ENCODE data around the gene PDGFA. TPM values are rescaled to one million over a fixed set of nuclear protein-coding genes. Genes with fewer than 3 reads are reported as not detected.
A peak's percentile ranks its signal among the peaks of the same experiment; 100 is the strongest.

The PDGFA gene
- polyA plus RNA-seq, 1 donor from 2014 or later: not detected

DNA sequence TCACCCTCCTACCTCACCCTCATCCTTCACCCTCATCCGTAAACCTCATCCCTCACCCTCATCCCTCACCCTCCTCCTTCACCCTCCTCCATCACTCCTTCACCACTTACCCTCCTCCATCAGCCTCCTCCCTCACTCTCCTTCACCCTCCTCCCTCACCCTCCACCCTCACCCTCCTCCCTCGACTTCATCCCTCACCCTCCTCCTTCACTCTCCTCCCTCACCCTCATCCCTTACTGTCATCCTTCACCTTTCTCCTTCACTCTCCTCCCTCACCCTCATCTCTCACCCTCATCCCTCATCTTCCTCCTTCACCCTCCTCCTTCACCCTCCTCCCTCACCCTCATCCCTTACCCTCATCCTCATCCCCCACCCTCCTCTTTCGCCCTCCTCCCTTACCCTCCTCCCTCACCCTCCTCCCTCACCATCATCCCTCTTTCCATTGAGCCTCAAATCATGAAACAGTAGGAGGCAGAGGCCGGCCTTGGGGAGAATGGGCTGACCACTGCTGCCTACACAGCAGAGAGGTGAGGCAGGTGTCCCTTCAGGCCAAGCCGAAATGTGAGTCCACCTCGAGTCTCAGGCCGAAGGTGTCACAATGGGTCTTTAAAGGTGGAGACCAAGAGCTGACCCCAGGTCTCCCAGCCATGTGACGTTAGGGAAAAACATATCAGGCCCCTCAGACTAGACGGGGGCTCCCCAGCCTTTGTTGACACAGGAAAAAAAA, 53.0 kb downstream of the PDGFA start:
- H3K27me3 Mint-ChIP-seq: no peaks in the 10 kb centered on the region
- peak overlapping the region in 1 of 4 donors; percentile 7 for H3K4me3 Mint-ChIP-seq
- peak overlapping the region in 1 of 3 donors; percentile 94 for H3K27ac Mint-ChIP-seq
- H3K4me1 Mint-ChIP-seq: peaks cover 0 to 2% (median 1%) of the 10 kb centered on the region in 3 donors
- peaks cover 4% of the 10 kb centered on the region for H3K36me3 Mint-ChIP-seq
- peaks cover 0 to 3% (median 0%) of the 10 kb centered on the region in 3 donors for H3K9me3 Mint-ChIP-seq

DNA sequence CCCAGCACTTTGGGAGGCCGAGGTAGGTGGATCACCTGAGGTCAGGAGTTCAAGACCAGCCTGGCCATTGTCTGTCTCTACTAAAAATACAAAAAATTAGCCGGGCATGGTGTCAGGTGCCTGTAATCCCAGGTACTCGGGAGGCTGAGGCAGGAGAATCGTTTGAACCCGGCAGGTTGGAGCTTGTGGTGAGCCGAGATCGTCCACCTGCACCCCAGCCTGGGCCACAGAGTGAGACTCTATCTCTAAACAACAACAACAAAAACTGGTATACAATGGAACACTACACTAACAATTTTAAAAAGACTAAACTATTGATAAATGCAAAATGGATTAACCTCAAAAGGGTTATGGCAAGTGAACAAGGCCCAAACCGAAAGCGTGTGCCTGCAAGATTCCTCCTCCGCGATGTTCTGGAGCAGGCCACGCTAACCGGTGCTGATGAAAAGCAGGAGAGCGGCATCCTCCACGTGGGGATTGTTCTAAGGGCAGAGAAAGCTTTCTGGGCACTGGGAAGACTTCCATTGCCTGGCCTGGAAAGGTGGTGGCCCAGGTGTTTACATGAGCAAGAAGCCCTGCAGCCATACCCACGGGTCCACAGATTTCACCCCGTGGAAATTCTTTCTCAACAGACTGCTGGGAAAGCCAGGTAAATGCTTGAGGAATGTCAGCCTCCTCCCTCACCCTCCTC, 53.8 kb downstream of the PDGFA start:
- H3K4me1 Mint-ChIP-seq: peaks cover 0 to 3% (median 2%) of the 10 kb centered on the region in 3 donors
- H3K4me3 Mint-ChIP-seq: no peak overlapping the region
- peaks cover 0 to 3% (median 0%) of the 10 kb centered on the region in 3 donors for H3K9me3 Mint-ChIP-seq
- no peak overlapping the region for H3K27ac Mint-ChIP-seq
- H3K36me3 Mint-ChIP-seq: peaks cover 4% of the 10 kb centered on the region
- H3K27me3 Mint-ChIP-seq: no peaks in the 10 kb centered on the region

DNA sequence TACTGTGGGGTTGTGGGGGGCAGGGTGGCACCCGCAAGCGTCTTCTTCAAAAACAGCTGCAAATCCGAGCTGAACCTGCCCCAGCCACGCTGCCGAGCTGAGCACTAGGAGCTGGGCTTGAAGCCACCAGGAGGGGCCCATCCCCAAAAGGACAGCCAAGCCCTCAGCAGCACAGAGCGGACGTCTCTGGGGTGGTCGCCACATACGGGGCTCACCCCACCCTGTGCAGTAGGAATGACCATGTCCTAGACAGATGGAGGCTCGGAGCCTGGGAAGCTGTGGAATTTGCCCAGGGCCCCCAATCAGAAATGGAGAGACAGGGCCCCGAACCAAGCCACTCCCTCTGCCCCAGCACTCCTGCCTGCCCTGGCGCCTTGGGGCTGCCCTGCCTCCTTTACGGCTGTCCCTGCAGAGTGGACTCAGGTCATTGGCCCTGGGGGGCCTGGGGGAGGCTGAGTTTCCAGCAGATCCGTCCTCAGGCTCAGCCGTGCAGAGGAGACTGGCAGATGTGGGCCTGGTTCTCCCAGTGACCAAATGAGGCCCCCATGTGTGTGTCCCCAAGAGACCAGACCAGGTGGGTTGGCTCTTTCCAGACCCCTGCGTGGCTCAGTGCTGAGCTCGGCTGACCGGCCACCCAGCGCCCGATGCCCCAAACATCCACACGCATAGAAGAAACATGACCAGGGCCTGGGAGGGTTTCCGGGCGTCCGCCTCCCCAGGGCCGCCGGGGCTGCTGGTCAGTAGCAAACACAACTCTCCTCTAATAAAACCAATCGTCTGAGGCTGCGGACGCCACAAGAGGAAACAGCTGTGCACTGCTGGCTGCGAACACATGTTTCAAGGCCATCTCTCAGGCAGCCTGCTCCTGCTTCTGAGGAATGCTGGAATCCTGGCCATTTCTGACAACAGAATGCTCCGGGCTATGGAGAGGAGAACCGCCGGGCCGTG, 54.9 kb downstream of the PDGFA start:
- peaks cover 0 to 3% (median 2%) of the 10 kb centered on the region in 3 donors for H3K4me1 Mint-ChIP-seq
- H3K9me3 Mint-ChIP-seq: peaks cover 0 to 3% (median 0%) of the 10 kb centered on the region in 3 donors
- peaks cover 4% of the 10 kb centered on the region for H3K36me3 Mint-ChIP-seq
- no peak overlapping the region for H3K27ac Mint-ChIP-seq
- H3K27me3 Mint-ChIP-seq: no peaks in the 10 kb centered on the region
- H3K4me3 Mint-ChIP-seq: no peak overlapping the region

DNA sequence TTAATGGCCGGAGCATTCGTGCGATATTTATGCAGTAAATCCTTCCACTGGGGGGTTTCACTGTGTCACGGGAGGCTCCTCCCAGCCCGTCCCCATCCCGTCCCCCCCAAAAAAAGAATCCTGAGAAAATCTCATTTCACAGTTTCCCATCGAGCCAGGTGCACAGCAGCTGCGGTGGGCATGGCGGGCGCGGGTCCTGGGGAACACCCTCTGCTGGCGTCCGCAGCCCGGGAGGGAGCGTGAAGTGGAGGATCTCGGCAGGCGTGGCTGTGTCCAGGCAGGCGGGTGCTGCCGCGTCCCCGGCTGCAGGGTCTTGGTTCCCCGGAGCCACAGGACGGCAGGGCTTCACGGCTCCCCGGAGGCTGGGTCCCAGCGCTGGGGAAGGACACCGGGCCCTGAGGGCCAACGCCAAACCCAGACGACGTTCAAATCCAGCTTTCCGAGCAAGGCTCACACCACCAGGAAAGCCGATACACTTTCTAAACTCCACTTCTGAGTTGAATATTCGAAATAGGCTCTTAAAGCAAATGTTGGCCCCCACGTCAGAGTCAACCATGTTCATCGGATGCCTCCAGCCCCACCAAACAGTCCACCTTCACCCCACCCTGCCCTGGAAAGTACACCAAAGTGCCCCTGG, 55.7 kb downstream of the PDGFA start:
- Mint-ChIP-seq H3K27me3 (no peaks in the 10 kb centered on the region), H3K4me1 (peaks cover 0 to 3% (median 1%) of the 10 kb centered on the region in 3 donors), H3K9me3 (peaks cover 0 to 3% (median 0%) of the 10 kb centered on the region in 3 donors), H3K36me3 (peaks cover 4% of the 10 kb centered on the region), H3K4me3 (no peak overlapping the region), H3K27ac (no peak overlapping the region)

DNA sequence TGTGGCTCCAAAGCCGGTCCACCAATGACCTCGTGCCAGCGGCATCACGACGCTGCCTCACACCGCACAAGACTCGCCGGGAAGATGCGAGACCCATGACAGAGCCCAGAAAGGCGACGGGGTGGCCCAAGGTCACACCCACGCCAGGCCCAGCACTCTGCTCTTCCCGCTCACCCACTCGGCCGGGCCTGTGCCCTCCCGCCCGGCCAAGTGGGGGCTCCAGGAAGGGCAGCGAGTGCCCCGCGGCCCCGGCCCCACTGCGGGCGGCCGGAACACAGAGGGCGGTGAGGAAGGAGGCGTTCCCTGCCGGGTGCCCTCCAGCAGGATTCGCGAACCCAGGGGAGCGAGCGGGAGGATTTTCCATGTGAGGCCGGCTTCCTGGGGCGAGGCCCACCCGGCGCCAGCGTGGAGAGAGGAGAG, 56.3 kb downstream of the PDGFA start:
- H3K27ac Mint-ChIP-seq: no peak overlapping the region
- peaks cover 0 to 3% (median 0%) of the 10 kb centered on the region in 3 donors for H3K9me3 Mint-ChIP-seq
- H3K4me1 Mint-ChIP-seq: peaks cover 0 to 3% (median 0%) of the 10 kb centered on the region in 3 donors
- no peak overlapping the region for H3K4me3 Mint-ChIP-seq
- no peaks in the 10 kb centered on the region for H3K27me3 Mint-ChIP-seq
- peaks cover 4% of the 10 kb centered on the region for H3K36me3 Mint-ChIP-seq

DNA sequence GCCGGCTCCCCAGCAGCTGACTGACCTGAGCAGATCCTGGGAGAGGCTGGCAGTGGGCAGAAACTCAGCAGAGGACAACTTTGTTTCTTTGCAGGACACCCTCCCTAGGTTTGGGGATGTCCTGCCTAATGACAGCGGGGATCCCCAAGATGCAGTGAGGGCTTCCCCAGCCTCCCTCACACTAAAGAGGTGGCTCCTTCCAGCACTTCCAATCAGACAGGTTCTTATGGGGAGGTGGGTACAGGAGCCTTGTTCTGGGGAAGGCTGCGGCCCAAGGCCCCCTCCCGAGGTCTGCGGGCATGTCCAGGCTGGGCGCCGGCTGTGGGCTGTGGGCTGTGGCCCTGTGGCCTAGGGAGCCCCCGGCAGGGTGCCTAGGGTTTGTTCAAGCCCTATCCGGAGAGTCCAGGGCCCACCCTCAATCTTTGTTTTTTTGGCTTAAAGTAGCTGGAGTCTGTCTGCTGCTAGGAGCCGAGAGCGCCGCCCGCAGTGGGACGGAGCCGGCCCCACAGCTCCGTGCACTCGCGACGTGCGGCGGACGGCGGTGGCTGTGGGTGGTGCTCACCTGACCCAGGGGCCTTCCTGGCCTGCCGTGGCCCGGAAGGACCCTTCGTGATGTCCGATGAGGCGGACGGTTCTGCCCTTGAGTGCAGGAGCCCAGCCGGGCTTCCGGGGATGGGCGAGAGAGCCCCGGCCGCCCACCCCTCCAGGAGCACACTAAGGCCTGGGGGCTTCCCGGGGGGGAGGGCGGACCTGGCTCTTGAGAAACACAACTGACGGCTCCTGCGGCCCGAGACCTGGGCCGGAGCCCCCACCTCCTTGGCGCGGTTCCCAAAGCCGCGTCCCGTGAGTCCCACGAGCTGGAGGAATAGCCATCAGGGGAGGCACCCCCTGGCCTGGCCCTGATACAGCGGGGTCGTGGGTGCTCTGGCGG, 57.2 kb downstream of the PDGFA start:
- Mint-ChIP-seq H3K4me3 (no peak overlapping the region), H3K27me3 (no peaks in the 10 kb centered on the region), H3K4me1 (peaks cover 0 to 3% (median 0%) of the 10 kb centered on the region in 3 donors), H3K27ac (no peak overlapping the region), H3K9me3 (peaks cover 0 to 3% (median 0%) of the 10 kb centered on the region in 3 donors), H3K36me3 (no peaks in the 10 kb centered on the region)

DNA sequence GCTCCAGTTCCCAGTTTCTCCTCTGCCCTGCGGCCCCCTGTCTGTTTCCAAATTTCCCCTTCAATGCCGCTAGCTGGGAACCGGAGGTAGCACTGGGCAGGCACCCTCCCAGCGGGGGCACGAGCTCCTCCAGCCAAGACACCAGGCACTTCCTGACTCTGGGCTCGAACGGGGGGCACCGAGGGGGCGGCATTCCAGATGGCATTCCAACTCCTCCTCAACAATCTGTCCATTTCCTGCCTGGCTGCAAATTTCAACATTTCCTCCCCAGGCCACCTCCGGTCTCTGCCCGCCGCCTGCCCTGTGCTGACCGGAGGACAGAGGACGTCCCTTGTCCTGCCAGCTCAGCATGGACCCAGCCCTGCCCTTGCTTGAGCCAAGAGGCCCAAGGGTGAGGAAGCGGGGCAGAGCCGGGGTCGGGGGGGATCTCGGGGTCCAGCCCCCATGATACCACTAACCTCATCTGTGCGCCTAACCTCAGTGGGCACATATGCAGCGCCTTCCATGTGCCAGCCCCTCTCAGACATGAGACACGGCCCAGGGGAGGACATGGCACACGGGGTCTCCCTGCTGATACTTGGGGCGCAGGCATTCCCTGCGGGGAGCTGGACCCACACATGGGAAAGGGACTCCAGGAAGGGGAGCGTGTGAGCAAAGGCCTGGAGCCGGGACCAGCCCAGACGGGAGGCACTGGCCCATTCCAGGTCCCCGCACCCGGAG, 58.0 kb downstream of the PDGFA start:
- Mint-ChIP-seq H3K36me3 (no peaks in the 10 kb centered on the region), H3K27ac (no peak overlapping the region), H3K4me1 (peaks cover 0 to 3% (median 0%) of the 10 kb centered on the region in 3 donors), H3K27me3 (no peaks in the 10 kb centered on the region), H3K4me3 (no peak overlapping the region), H3K9me3 (peaks cover 0 to 3% (median 0%) of the 10 kb centered on the region in 3 donors)

DNA sequence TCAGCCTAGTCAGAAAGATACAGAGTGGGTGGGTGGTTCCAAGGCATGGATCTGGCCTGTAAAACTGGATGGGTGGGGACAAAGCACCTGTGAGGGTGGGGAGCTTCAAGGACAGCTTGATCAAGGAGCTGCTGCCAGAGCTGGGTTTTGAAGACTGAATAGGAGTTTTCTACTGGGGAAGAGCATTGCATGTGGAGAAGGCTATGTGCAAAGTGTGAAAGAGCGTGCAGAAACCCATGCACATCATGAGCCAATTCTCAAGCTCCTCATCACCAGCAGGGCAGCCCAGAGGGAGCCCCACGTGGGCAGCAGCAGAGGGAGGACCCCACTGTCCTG, 58.6 kb downstream of the PDGFA start:
- Mint-ChIP-seq H3K9me3 (peaks cover 0 to 3% (median 0%) of the 10 kb centered on the region in 3 donors), H3K27ac (no peak overlapping the region)

DNA sequence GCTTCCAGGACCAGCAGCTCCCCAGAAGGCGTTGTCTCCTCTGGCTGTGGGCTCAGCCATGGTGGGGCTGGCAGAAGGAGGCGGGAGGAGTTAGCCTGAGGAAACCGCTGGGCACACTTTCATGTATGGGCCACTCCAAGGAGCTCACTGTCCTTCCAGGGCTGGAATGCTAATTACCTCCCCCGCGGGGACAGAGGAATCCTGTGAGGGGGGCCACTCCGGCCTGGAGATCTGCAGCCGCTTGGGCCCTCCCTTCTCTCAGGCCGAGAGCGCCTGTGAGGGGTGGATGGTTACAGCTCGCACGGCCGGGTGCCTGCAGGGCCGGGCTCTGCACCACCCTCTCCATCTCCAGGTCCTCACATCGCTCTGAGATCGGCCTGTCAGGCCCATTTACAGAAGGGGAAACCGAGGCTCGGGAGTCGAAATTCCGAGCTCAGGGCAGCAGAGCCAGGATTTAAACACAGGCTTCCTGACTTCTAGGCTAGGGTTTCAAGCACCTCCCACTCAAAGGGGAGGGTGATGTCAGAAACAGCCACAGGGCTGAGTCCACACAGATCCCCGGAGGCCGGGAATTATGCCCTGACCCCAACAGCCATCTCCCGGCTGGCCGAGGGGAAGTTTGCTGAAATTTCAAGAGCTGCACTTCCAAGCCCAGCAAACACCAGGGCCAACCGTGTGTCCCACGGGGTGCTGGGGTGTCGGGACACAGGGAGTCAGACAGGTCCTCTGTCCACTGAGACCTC, 59.1 kb downstream of the PDGFA start:
- H3K36me3 Mint-ChIP-seq: no peaks in the 10 kb centered on the region
- no peaks in the 10 kb centered on the region for H3K27me3 Mint-ChIP-seq
- H3K4me3 Mint-ChIP-seq: no peak overlapping the region
- H3K9me3 Mint-ChIP-seq: no peaks in the 10 kb centered on the region
- H3K27ac Mint-ChIP-seq: no peak overlapping the region
- peaks cover 0 to 1% (median 0%) of the 10 kb centered on the region in 3 donors for H3K4me1 Mint-ChIP-seq

More for the DNA sequence above, 58.6 kb downstream of the PDGFA start:
- H3K4me1 Mint-ChIP-seq: peaks cover 0 to 3% (median 0%) of the 10 kb centered on the region in 3 donors
- H3K4me3 Mint-ChIP-seq: no peak overlapping the region
- no peaks in the 10 kb centered on the region for H3K27me3 Mint-ChIP-seq
- H3K36me3 Mint-ChIP-seq: no peaks in the 10 kb centered on the region

DNA sequence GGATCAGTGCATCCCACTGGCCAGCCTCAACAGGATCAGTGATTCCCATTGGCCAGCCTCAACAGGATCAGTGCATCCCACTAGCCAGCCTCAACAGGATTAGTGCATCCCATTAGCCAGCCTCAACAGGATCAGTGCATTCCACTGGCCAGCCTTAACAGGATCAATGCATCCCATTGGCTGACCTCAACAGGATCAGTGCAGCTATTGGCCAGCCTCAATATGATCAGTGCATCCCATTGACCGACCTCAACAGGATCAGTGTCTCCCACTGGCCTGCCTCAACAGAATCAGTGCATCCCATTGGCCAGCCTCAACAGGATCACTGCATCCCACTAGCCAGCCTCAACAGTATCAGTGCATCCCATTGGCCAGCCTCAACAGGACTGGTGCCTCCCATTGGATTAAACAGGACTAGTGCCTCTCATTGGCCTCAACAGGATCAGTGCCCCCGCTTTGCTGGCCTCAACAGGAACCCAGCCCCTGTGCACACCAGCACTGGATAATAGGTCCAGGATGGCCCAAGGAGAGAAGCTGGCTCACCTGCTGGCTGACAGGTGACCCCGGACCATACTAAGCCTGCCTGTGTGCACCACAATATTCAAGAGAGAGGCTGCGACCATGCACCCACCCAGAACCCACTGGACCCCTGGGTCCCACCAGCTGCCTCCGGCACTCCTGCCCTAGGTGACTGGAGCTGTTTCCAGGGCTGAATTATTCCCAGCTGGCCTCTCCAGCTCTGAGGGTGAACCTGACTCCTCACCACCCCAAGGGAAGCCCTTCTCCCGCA, 59.9 kb downstream of the PDGFA start:
- no peaks in the 10 kb centered on the region for H3K9me3 Mint-ChIP-seq
- H3K4me1 Mint-ChIP-seq: peaks cover 0 to 1% (median 0%) of the 10 kb centered on the region in 3 donors
- H3K27ac Mint-ChIP-seq: no peak overlapping the region
- no peak overlapping the region for H3K4me3 Mint-ChIP-seq
- no peaks in the 10 kb centered on the region for H3K27me3 Mint-ChIP-seq
- H3K36me3 Mint-ChIP-seq: no peaks in the 10 kb centered on the region

DNA sequence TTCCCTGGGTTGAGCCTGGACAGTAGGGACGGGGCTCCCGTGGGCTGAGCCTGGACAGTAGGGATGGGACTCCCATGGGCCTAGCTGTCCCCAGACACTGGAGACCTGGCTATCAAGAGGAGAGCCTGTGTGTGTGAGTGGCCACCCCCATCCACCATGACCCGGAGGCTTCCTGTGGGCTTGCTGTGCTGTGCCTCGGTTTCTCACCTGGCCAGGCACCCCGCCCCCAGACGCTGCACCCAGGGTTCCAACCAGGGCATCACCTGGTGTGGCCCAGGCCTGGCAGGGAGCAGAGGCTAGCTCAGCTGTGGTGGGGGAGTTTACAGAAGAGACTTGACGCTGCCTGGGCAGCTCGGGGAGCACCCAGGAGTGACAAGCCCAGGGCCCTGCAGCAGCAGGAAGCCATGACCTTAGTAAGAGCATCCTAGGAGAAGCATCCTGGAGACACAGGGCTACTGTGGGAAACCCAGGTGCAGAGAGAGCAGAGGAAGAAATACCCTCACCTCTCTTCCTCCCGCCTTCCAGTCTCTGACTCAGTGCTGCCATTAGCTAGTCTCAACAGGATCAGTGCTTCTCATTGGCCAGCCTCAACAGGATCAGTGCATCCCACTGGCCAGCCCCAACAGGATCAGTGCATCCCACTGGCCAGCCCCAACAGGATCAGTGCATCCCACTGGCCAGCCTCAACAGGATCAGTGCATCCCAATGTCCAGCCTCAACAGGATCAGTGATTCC, 61.0 kb downstream of the PDGFA start:
- Mint-ChIP-seq H3K9me3 (no peaks in the 10 kb centered on the region), H3K36me3 (no peaks in the 10 kb centered on the region), H3K27me3 (peaks cover 2% of the 10 kb centered on the region), H3K27ac (no peak overlapping the region), H3K4me3 (no peak overlapping the region), H3K4me1 (peaks cover 0 to 1% (median 0%) of the 10 kb centered on the region in 3 donors)
